Amygdala (tissue), 56 donors: ENCODE data around the gene SHISAL2A.

Source experiments
- DNase-seq, 56 donors: peaks; one replicate each; lab custom pipeline; 2025; lab: John Stamatoyannopoulos, UW

The SHISAL2A gene

GRCh38 chr1:52658795-52659194, 25.8 kb downstream of the SHISAL2A start:
- no peak for DNase-seq

DNA sequence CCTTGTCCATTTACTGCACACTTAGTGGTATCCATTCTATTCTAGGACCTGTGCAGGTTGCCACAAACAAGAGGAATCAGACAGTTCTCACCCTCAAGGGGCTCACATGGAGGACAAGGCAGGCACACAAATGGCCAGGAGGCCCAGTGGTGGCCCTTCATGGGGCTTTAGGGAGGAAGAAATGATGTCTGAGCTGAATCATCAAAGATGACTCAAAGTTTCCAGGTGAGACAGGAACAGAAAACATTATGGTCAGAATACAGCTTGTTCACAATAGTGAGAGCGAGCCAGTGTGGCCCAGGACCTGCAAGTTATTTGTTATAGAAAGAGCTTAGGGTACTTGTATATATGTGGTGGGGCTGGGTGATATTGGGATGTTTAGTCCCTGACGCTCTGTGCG, 26.4 kb downstream of the SHISAL2A start:
- DNase-seq = no peak

DNA sequence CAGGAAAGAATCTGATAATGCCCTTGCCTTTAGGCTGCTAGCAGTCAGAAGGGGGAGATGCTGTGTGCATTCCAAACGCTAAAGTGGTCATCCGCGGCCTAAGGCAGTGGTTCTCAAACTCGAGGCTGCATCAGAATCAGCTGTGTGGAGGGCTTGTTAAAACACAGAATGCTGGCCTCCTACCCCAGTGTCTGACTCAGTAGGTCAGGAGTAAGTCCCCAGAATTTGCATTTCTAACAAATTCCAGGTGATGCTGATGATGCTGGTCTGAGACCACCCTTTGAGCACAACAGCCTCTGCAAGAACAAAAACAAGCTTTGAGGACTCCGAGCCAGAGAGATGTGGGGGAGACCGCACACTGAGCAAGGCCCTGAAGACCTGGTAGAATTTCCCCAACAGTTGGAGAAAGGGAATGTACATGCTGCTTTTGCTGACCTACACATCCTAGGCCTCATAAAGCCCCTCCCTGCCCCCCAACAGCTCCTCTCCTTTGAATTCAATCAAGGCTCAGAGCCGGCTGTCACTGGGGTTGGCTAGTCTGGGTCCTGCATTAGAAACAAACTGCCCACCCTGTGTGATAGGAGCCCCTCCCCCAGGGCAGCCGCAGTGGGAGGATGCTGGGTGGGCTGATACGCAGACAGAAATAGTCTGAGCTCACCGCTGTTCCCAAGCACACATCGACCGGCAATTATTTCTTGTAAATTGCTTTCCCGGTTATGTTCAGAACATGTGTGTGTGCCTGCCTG, 27.1 kb downstream of the SHISAL2A start:
- DNase-seq = peak in 3 of 56 donors; percentile 1 to 7 (median 5)

DNA sequence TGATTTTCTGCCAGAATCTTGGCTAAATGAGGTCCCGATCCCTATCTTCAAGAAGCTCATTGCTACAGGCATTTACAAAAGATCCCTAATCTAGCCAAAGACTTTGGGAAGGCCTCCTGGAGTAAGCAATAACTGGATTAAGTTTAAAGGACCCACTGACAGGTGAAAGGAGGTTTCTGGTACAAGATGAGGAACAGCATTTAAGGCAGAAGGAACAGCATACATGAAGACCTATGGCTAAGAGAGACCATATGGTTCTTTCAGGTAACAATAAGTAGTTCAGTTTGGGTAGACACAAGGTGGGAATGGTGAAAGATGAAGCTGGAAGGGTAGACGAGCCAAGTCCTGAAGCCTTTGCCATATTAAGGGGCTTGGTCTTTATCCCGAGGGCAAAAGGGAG, 27.8 kb downstream of the SHISAL2A start:
- DNase-seq = no peak

DNA sequence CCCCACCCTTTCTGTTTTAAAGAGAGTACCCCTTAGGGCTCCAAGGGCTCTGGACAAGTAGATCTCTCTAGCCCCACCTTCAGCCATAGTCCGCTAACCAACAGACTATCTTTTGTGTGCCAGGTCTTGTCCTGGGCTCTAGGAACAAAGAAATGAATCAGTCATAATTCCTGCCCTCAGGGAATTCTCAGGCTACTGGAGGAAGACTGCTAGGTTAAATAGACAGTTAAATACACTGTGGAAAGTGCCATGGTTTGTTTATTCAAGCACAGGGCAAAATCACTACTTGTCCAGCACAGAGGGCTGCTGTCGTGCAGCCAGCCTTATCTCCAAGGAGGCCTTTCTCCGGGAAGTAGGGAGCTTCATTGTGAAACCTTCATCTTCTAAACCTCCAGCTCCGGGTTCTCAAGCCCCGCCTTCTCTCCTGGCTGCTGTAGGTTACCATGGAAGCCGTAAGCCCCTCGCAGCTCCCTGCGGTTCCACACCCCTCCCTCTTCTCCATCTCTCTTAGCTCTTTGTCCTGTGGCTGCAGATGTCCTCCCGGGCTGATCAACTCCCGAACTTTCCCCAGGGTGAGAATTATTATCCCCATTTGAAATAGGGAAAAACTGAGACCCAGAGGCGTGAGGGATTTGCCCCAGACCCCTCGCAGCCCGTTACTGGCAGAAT, 29.8 kb downstream of the SHISAL2A start:
- no peak for DNase-seq

GRCh38 chr1:52663716-52664115, 30.7 kb downstream of the SHISAL2A start:
- no peak for DNase-seq

GRCh38 chr1:52665006-52665941, 32.3 kb downstream of the SHISAL2A start:
- no peak for DNase-seq

GRCh38 chr1:52667290-52667689, 34.3 kb downstream of the SHISAL2A start:
- DNase-seq = no peak

DNA sequence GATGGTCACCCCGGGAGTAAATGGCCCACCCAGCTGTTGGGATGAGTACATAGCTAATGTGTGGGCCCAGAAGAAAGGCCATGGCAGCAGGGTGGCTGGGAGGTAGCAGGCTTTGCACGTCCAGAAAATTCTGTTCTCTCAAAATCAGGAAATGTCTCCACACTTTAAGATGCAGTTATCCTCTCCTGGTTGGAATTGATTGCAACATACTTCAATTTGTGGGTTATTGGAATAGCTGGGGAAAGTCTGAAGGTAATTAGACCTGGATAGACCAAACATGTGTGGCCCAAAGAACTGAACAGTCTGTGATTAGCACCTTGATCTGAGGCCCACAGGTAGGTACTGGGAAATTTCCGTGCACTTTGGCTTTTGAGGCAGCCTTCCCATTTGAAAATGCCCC, 35.0 kb downstream of the SHISAL2A start:
- no peak for DNase-seq

DNA sequence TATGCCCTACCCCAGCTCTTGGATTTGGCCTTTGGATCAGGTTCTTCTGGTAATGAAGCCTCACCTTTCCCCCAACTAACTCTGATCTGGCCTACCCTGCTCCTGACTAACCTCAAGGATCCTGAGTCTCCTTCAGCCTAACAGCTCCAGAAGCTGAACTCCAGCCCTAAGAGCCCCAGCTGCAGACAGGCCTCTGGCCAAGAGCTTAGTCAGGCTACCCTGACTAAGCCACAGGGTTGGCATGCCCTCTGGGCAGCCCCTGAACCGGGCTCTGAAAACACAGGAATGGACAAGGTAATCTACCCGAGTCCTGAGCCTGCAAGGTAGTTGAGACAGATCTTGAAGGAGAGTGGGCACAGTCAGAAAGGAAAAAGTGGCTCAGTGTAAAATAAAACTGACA, 35.7 kb downstream of the SHISAL2A start:
- DNase-seq = no peak

- no peak for DNase-seq
Observed at GRCh38 chr1:52669696-52670095, 36.7 kb downstream of the SHISAL2A start.

GRCh38 chr1:52670604-52671003, 37.6 kb downstream of the SHISAL2A start:
- DNase-seq = no peak

- peak in 7 of 56 donors; percentile 3 to 27 (median 14) for DNase-seq
Observed at GRCh38 chr1:52672946-52673345, 40.0 kb downstream of the SHISAL2A start.

DNA sequence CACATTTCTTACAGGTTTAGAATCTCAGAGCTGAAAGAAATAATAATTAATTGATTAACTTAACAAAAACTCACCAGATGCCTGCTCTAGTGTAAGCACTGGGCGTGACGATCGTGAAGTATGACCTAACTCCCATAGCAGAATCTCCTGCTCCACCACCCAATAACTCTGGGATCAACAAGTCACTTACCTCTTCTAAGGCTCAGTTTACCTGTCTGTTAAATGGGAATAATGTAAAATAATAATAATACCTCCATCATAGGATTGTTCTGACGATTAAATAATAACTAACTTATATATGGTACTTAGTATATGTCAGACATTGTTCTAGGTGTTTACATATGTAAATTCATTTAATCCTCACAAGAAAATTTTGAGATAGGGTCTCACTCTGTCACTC, 40.5 kb downstream of the SHISAL2A start:
- DNase-seq = no peak

DNA sequence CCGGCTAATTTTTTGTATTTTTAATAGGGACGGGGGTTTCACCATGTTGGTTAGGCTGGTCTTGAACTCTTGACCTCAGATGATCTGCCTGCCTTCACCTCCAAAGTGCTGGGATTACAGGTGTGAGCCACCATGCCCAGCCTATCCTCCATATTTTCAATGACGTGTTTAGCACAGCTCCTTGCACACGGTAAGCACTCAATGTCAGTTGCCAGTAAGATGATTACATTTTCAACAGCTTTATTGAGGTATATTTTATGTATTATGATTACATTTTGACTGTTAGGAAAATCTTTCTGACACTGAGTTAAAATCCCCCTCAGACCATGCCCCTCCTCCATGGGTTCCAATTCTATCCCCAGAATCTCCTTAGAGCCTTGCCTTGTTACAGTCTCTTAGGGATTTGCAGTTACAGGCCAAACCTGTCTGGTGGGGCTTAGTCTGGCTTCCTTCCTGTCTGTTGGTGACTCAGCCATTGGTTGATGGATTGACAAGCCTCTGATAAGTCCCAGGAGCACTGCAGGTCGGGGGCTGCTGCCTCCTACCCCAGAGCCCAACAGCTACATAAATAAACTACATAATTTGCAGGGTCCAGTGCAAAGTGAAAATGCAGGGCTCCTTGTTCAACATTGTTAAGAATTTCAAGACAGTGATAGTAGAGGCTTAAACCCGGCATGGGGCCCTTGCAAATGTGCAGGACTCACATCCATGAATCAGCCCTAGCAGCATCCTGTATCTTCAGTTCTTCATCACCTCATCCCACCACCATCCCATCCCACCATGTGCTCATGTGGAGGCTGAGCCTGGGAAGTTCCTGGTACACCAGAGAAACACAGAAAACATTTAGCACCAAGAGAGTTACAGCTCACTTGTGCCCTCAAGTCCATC, 41.8 kb downstream of the SHISAL2A start:
- DNase-seq = no peak

DNA sequence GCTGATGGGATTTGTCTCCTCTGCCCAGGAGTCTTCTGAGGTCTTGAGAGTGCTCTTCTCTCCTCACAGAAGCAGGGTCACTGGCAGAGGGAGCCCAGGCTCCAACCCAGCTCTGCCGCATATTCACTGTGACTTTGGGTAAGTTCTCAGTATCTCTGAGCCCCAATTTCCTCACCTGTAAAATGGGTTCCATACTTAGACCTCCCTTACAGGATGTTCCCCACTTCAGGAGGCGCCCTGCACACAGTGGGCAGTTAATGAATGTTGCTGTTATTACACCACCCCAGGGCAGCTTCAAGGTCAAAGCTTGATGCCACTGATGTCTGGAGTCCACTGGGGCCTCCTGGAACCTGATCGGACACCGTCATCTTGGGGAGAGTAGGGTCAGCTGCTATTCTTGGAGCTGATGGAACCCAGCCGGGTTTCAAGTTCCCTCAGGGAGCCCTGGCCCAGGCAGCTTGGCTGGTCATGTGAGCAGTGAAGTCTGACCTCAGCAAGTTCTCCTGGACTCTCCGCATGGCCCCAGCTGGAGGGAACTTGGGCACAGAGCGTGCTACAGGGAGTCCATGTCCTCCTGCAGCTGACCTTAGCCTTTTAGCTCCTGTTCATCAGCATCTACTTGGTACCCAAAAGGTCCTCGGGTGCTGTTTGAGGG, 43.4 kb downstream of the SHISAL2A start:
- peak in 20 of 56 donors; percentile 4 to 45 (median 12) for DNase-seq

DNA sequence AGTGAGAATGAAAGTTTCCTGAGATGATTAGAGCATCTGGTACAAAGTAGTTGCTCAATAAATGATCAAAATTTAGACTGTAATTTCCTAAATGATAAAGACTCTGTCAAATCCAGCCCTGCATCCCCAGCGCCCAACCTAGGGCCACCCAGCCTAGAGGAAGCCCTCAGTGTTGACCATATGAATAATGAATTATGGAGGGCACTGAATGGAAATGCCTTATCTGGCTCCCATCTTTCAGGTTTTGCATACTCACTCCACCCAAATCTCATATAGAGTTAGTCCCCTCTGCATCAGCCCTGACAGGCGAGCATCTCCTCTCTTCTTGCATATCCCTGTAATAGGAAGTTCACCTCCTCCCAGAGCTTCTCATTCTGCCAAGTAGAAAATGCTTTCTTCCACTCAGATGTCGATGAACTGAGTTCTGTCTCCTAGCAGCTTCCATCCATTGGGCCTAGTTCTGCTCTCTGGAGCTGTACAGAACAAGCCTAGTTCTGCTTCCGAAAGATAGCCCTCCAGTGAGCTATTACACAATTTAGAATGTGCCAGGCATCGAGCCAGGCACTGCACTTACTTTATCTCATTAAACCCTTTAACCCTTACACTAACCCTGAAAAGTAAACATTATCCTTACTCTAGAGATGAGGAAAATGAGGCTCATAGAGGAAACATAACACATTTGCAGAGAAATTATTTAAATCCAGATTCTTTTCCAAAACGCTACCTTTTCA, 44.3 kb downstream of the SHISAL2A start:
- no peak for DNase-seq

- DNase-seq = no peak
Observed at GRCh38 chr1:52679048-52679447, 46.1 kb downstream of the SHISAL2A start.

DNA sequence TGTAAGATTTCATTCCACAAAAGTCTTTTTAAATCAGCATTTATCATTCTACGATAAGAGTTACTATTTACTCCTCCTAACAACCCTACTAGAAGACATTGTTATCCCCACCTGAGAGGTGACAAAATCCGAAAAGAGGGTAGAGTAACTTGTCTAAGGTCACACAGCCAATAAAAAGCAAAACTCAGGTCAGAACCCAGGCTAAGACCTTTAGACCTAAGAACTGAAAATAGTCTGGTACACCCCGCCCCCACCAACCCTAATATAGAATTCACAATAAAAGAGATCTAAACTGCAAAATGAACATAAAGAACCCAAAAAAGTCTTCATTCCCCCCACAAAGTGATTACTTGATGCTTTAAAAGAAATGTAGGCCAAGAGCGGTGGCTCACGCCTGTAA, 46.5 kb downstream of the SHISAL2A start:
- no peak for DNase-seq
